PC-9 (cell line): ENCODE data around the gene ANAPC5. TPM values are rescaled to one million over a fixed set of nuclear protein-coding genes. Genes with fewer than 3 reads are reported as not detected.
A peak's percentile ranks its signal among the peaks of the same experiment; 100 is the strongest.
"Not testable (repeated sequence)": the region's sequence is repeated elsewhere in the genome, so short reads cannot be mapped to it uniquely, and the experiment has no call there.

Source experiments
- BruUV-seq: library from RNA; stranded (reverse); fragments of 400-500 nt; replicated peaks from 2 replicates; lab custom pipeline; 2021; lab: Mats Ljungman, UMichigan
- CTCF ChIA-PET: fragments of 300-600 bp; sonication (Branson Sonifier 250); formaldehyde crosslinking; loops from one replicate; lab custom pipeline; 2022; ENCODE audit warnings: antibody characterized with exemption; lab: Charles Lee
- POLR2A ChIA-PET: fragments of 300-600 bp; sonication (Branson Sonifier 250); formaldehyde crosslinking; loops from one replicate; lab custom pipeline; 2022; ENCODE audit warnings: antibody characterized with exemption; ENCODE audit not compliant: unreplicated experiment; lab: Charles Lee
- DNase-seq, 2 experiments: peaks; one replicate each; pipeline versions ENCODE4 v3.0.0 to v3.0.0-alpha.2; 2015 to 2022; ENCODE audit warnings: mixed read lengths in 1 of 2
- H2AFZ ChIP-seq: fragments of 200-600 bp; sonication (generic); 2 replicates; pipeline ENCODE4 v1.8.1; 2017; ENCODE audit warnings: antibody characterized with exemption
- H3F3A ChIP-seq: fragments of 200-600 bp; sonication (generic); 2 replicates; pipeline ENCODE4 v1.8.1; 2017; ENCODE audit warnings: antibody characterized with exemption, mild to moderate bottlenecking, low read depth; ENCODE audit not compliant: insufficient read depth
- H3K27ac ChIP-seq: fragments of 200-600 bp; sonication (generic); 2 replicates; pipeline ENCODE4 v1.6.1; 2016; ENCODE audit warnings: mixed run types
- H3K27me3 ChIP-seq: fragments of 200-600 bp; sonication (generic); 2 replicates; pipeline ENCODE4 v1.6.1; 2016; ENCODE audit warnings: low read depth, mixed run types; ENCODE audit not compliant: insufficient read depth
- H3K36me3 ChIP-seq: fragments of 200-600 bp; sonication (generic); 2 replicates; pipeline ENCODE4 v1.6.1; 2016; ENCODE audit warnings: low read depth, mixed run types
- H3K4me1 ChIP-seq: fragments of 200-600 bp; sonication (generic); replicated peaks from 2 replicates; pipeline ENCODE4 v1.6.1; 2016; ENCODE audit warnings: mixed run types; ENCODE audit not compliant: insufficient read depth
- H3K4me2 ChIP-seq: fragments of 200-600 bp; sonication (generic); 2 replicates; pipeline ENCODE4 v1.6.1; 2017; ENCODE audit warnings: mixed run types
- H3K4me3 ChIP-seq: fragments of 200-600 bp; sonication (generic); 2 replicates; pipeline ENCODE4 v1.6.1; 2016; ENCODE audit warnings: mixed run types
- H3K79me2 ChIP-seq: fragments of 200-600 bp; sonication (generic); 2 replicates; pipeline ENCODE4 v1.6.1; 2017; ENCODE audit warnings: low read depth, mixed run types
- H3K9me2 ChIP-seq: fragments of 200-600 bp; sonication (generic); 2 replicates; pipeline ENCODE4 v1.8.1; 2017; ENCODE audit warnings: mild to moderate bottlenecking; ENCODE audit not compliant: insufficient read depth
- H3K9me3 ChIP-seq: fragments of 200-600 bp; sonication (generic); 2 replicates; pipeline ENCODE4 v1.8.1; 2016; ENCODE audit warnings: low read depth; ENCODE audit not compliant: insufficient read depth
- H4K20me1 ChIP-seq: fragments of 200-600 bp; sonication (generic); 2 replicates; pipeline ENCODE4 v1.8.1; 2017; ENCODE audit not compliant: insufficient read depth
- EZH2 ChIP-seq: fragments of 200-600 bp; sonication (generic); IDR thresholded peaks from 2 replicates; pipeline ENCODE4 v1.8.0; 2017; ENCODE audit warnings: antibody characterized with exemption, low read depth
- intact Hi-C: fragments of 100-400 bp; cut with micrococcal nuclease; formaldehyde crosslinking; loops from one replicate; pipeline ENCODE4 v1.10.0; 2022; ENCODE audit not compliant: unreplicated experiment
- total RNA-seq: library from RNA; stranded (reverse); gene quantifications from 2 replicates; pipeline ENCODE4 v1.2.3, GENCODE V29; 2021
- TF ChIP-seq, protein P1 (sequence below): fragments of 200-600 bp; sonication (generic); conservative IDR thresholded peaks from 2 replicates; pipeline ENCODE4 v1.6.1; 2017; ENCODE audit warnings: mixed run types, antibody characterized with exemption, mild to moderate bottlenecking, moderate library complexity

ANAPC5 gene
- total RNA-seq, 1 experiment from 2014 or later: 93.6 TPM

DNA sequence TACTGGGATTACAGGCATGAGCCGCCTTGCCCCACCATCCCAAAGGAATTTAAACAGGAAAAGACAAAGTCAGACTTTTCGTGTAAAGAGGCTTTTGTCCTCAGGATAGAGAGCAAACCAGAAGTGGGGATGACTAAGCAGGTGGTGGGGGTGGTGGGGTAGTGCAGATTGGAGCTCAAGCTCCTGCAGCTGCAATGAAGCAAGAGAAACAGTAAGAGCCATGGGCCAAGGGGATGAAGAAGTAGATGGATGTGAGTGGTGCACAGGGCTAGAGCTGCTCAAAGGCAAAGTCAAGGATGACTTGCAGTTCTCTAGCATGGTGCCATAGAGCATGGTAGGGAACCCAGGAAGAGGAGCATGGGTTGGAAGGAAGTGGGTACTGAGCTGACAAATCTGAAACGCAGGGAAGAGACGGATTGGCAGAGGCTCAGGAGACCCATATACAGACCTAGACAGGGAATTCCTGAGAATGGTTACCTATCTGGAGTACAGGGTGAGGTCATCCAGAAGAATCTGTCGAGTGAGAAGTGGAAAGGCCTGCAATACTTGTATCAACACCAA lies 36.3 kb upstream of the ANAPC5 start:
- ChIA-PET POLR2A (no interaction called here), CTCF (no interaction called here)
- peak in 1 of 2 experiments; percentile 28 for DNase-seq
- Histone ChIP-seq H3K27ac (no peak overlapping the region), H3K4me3 (no peak overlapping the region), H4K20me1 (no peaks in the 10 kb centered on the region), H3K4me2 (no peak overlapping the region; the same call in 1 of the 2 replicates), H2AFZ (no peak overlapping the region), H3K27me3 (no peaks in the 10 kb centered on the region), H3K9me2 (no peaks in the 10 kb centered on the region), H3K4me1 (no peaks in the 10 kb centered on the region), H3K36me3 (no peaks in the 10 kb centered on the region), H3K9me3 (no peaks in the 10 kb centered on the region), H3F3A (no peaks in the 10 kb centered on the region), H3K79me2 (no peaks in the 10 kb centered on the region)
- BruUV-seq: no TSS peak
- TF ChIP-seq, protein P1, sequence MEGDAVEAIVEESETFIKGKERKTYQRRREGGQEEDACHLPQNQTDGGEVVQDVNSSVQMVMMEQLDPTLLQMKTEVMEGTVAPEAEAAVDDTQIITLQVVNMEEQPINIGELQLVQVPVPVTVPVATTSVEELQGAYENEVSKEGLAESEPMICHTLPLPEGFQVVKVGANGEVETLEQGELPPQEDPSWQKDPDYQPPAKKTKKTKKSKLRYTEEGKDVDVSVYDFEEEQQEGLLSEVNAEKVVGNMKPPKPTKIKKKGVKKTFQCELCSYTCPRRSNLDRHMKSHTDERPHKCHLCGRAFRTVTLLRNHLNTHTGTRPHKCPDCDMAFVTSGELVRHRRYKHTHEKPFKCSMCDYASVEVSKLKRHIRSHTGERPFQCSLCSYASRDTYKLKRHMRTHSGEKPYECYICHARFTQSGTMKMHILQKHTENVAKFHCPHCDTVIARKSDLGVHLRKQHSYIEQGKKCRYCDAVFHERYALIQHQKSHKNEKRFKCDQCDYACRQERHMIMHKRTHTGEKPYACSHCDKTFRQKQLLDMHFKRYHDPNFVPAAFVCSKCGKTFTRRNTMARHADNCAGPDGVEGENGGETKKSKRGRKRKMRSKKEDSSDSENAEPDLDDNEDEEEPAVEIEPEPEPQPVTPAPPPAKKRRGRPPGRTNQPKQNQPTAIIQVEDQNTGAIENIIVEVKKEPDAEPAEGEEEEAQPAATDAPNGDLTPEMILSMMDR: no peak
- no peak for TF ChIP-seq EZH2
- intact Hi-C loops: no loop called here

DNA sequence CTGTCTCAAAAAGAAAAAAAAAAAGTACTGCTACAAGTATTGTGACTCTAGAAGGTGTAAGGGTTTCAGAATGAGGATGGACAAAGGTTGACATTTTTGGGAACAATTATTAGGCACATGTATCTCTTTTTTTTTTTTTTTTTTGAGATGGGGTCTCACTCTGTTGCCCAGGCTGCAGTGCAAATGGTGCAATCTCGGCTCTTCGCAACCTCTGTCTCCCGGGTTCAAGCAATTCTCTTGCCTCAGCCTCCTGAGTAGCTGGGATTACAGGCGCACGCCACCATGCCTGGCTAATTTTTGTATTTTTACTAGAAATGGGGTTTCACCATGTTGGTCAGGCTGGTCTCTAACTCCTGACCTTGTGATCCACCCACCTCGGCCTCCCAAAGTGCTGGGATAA lies 32.7 kb upstream of the ANAPC5 start:
- H3K9me3 ChIP-seq, H2AFZ ChIP-seq, intact Hi-C loops, H3K27me3 ChIP-seq, H4K20me1 ChIP-seq, H3F3A ChIP-seq, H3K79me2 ChIP-seq, H3K4me2 ChIP-seq, H3K4me1 ChIP-seq, DNase-seq, H3K36me3 ChIP-seq, H3K9me2 ChIP-seq, CTCF ChIA-PET, H3K27ac ChIP-seq, POLR2A ChIA-PET, BruUV-seq, H3K4me3 ChIP-seq: not testable (repeated sequence)

DNA sequence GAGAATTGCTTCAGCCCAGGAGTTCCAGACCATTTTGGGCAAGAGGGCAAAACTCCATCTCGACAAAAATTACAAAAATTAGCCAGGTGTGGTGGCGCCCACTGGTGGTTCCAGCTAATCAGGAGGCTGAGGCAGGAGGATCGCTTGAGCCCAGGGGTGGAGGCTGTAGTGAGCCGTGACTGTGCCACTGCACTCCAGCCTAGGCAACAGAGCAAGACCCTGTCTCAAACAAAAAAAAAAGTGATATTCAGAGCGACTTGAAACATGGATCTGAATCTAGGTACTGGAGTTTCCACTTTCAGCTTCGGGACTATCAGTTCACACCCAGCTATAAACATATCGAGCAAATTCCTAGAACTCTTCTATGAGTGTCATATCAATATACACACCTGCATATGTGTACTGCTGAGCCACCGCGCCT lies 31.4 kb upstream of the ANAPC5 start:
- Histone ChIP-seq H3F3A (no peaks in the 10 kb centered on the region), H3K4me1 (no peaks in the 10 kb centered on the region), H4K20me1 (no peaks in the 10 kb centered on the region), H2AFZ (no peak overlapping the region), H3K79me2 (no peaks in the 10 kb centered on the region), H3K9me2 (no peaks in the 10 kb centered on the region), H3K4me2 (no peak overlapping the region), H3K4me3 (no peak overlapping the region), H3K27ac (no peak overlapping the region), H3K36me3 (no peaks in the 10 kb centered on the region), H3K27me3 (no peaks in the 10 kb centered on the region), H3K9me3 (no peaks in the 10 kb centered on the region)
- ChIA-PET CTCF (no interaction called here), POLR2A (no interaction called here)
- no peak for DNase-seq
- intact Hi-C loops: no loop called here
- TF ChIP-seq, protein P1: peak; percentile 36; the same call in 1 of the 2 replicates
- no peak for TF ChIP-seq EZH2
- BruUV-seq: no TSS peak

DNA sequence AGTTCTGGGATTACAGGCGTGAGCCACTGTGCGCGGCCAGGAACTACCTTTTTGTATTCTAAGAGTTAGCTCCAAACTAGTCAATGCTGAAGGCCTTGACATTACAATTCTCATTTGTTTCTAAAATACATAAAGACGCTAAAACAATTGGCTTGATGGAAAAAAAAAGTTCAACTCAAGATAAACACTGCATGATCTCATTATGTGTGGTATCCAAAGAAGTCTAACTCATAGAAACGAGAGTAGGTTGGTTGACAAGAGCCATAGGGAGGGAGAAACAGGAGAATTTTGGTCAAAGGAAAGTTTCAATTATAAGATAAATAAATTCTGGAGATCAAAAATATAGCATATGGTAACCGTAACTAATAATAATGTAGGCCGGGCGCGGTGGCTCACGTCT lies 27.7 kb upstream of the ANAPC5 start:
- no peaks in the 10 kb centered on the region for H3K79me2 ChIP-seq
- no peaks in the 10 kb centered on the region for H3K27me3 ChIP-seq
- no peak overlapping the region for H3K4me3 ChIP-seq
- H3K9me3 ChIP-seq: no peaks in the 10 kb centered on the region
- no peaks in the 10 kb centered on the region for H3K36me3 ChIP-seq
- H3F3A ChIP-seq: no peaks in the 10 kb centered on the region
- H3K27ac ChIP-seq: no peak overlapping the region
- no TSS peak for BruUV-seq
- DNase-seq: no peak
- no peaks in the 10 kb centered on the region for H3K9me2 ChIP-seq
- POLR2A ChIA-PET: no interaction called here
- CTCF ChIA-PET: no interaction called here
- H2AFZ ChIP-seq: no peak overlapping the region
- intact Hi-C loops: no loop called here
- no peaks in the 10 kb centered on the region for H3K4me1 ChIP-seq
- no peaks in the 10 kb centered on the region for H4K20me1 ChIP-seq
- no peak overlapping the region for H3K4me2 ChIP-seq
- TF ChIP-seq, protein P1: no peak
- TF ChIP-seq EZH2: no peak
